Neural cell (in vitro differentiated cells): Measurements from ENCODE around the gene ANXA10. TPM values are rescaled to one million over a fixed set of nuclear protein-coding genes. Genes with fewer than 3 reads are reported as not detected.

Experiments used
- H2AFZ ChIP-seq: fragments of 200-600, 300-800 bp; sonication (generic), shearing (Covaris generic); 2 replicates; pipeline ENCODE4 v1.6.0; 2014; ENCODE audit warnings: low read depth, mild to moderate bottlenecking, antibody characterized with exemption, low read length, moderate library complexity
- H3F3A ChIP-seq: fragments of 200-600 bp; shearing (Covaris generic); 2 replicates; pipeline ENCODE4 v1.6.1; 2016; ENCODE audit warnings: mild to moderate bottlenecking, moderate library complexity, mixed read lengths, antibody characterized with exemption, low read length; ENCODE audit not compliant: insufficient read depth, poor library complexity, severe bottlenecking
- H3K27ac ChIP-seq: fragments of 200-600, 300-800 bp; sonication (generic), shearing (Covaris generic); 2 replicates; pipeline ENCODE4 v1.5.1; 2014; ENCODE audit warnings: mild to moderate bottlenecking, low read length, moderate library complexity
- H3K27me3 ChIP-seq: fragments of 300-800, 200-600 bp; sonication (generic), shearing (Covaris generic); 2 replicates; pipeline ENCODE4 v1.6.0; 2014; ENCODE audit warnings: mild to moderate bottlenecking, low read depth, low read length, moderate library complexity; ENCODE audit not compliant: insufficient read depth
- H3K36me3 ChIP-seq: fragments of 300-800, 200-600 bp; sonication (generic), shearing (Covaris generic); 2 replicates; pipeline ENCODE4 v1.5.1; 2014; ENCODE audit warnings: mild to moderate bottlenecking, antibody characterized with exemption, low read length, moderate library complexity; ENCODE audit not compliant: insufficient read depth
- H3K4me2 ChIP-seq: fragments of 300-800, 200-600 bp; sonication (generic), shearing (Covaris generic); 2 replicates; pipeline ENCODE4 v1.6.0; 2014; ENCODE audit warnings: mild to moderate bottlenecking, low read length
- H3K4me3 ChIP-seq: fragments of 300-800, 200-600 bp; sonication (generic), shearing (Covaris generic); 2 replicates; pipeline ENCODE4 v1.5.1; 2014; ENCODE audit warnings: mild to moderate bottlenecking, low read length, moderate library complexity
- H3K79me2 ChIP-seq: fragments of 200-600 bp; shearing (Covaris generic); replicated peaks from 2 replicates; pipeline ENCODE4 v1.6.0; 2014; ENCODE audit warnings: mild to moderate bottlenecking, low read length, moderate library complexity; ENCODE audit not compliant: insufficient read depth
- H3K9ac ChIP-seq: fragments of 300-800, 200-600 bp; sonication (generic), shearing (Covaris generic); 2 replicates; pipeline ENCODE4 v1.6.1; 2016; ENCODE audit warnings: mild to moderate bottlenecking, low read length, mixed read lengths
- H3K9me2 ChIP-seq: fragments of 200-600 bp; shearing (Covaris generic); 2 replicates; pipeline ENCODE4 v1.6.1; 2016; ENCODE audit warnings: mild to moderate bottlenecking, low read length, mixed read lengths; ENCODE audit not compliant: insufficient read depth
- H3K9me3 ChIP-seq: fragments of 200-600, 300-800 bp; sonication (generic), shearing (Covaris generic); 2 replicates; pipeline ENCODE4 v1.6.1; 2016; ENCODE audit warnings: mild to moderate bottlenecking, mixed run types, low read length, moderate library complexity, mixed read lengths
- H4K20me1 ChIP-seq: fragments of 200-600 bp; shearing (Covaris generic); 2 replicates; pipeline ENCODE4 v1.6.1; 2016; ENCODE audit warnings: mild to moderate bottlenecking, mixed run types; ENCODE audit not compliant: insufficient read depth
- EP300 ChIP-seq: fragments of 450-650 bp; conservative IDR thresholded peaks from 2 replicates; pipeline ENCODE4 v1.6.1; 2014; ENCODE audit warnings: antibody characterized with exemption, mild to moderate bottlenecking, moderate library complexity; ENCODE audit not compliant: poor library complexity, severe bottlenecking
- EZH2 ChIP-seq: fragments of 200-600, 300-800 bp; shearing (Covaris generic), sonication (generic); IDR thresholded peaks from 2 replicates; pipeline ENCODE4 v1.6.1; 2014; ENCODE audit warnings: antibody characterized with exemption, low read length, borderline replicate concordance, mild to moderate bottlenecking; ENCODE audit not compliant: insufficient read depth, poor library complexity, severe bottlenecking
- MXI1 ChIP-seq: fragments of 450-650 bp; conservative IDR thresholded peaks from 2 replicates; pipeline ENCODE4 v1.6.1; 2014; ENCODE audit warnings: antibody characterized with exemption, mild to moderate bottlenecking; ENCODE audit not compliant: poor library complexity, severe bottlenecking
- POLR2AphosphoS5 ChIP-seq: IDR thresholded peaks from 2 replicates; pipeline ENCODE4 v1.6.1; 2012
- RAD21 ChIP-seq: fragments of 450-650 bp; conservative IDR thresholded peaks from 2 replicates; pipeline ENCODE4 v1.6.1; 2014; ENCODE audit warnings: antibody characterized with exemption, mild to moderate bottlenecking, moderate library complexity
- SMC3 ChIP-seq: fragments of 450-650 bp; conservative IDR thresholded peaks from 2 replicates; pipeline ENCODE4 v1.6.1; 2014; ENCODE audit warnings: antibody characterized with exemption, mild to moderate bottlenecking, moderate library complexity; ENCODE audit not compliant: poor library complexity
- TAF1 ChIP-seq: IDR thresholded peaks from 2 replicates; pipeline ENCODE4 v1.6.1; 2012; ENCODE audit warnings: low read depth
- polyA plus RNA-seq: library from polyadenylated mRNA; depleted of rRNA; stranded (reverse); fragments of >200 nt; gene quantifications from 2 replicates; pipeline ENCODE4 v1.2.3, GENCODE V29; 2014
- TF ChIP-seq, protein P1 (sequence below): fragments of 450-650 bp; IDR thresholded peaks from 2 replicates; pipeline ENCODE4 v1.5.1; 2014; ENCODE audit warnings: antibody characterized with exemption, mild to moderate bottlenecking, moderate library complexity; ENCODE audit not compliant: poor library complexity, severe bottlenecking
- TF ChIP-seq, protein P2 (sequence below): IDR thresholded peaks from 2 replicates; pipeline ENCODE4 v1.6.1; 2012; ENCODE audit warnings: borderline replicate concordance

ANXA10 gene
- polyA plus RNA-seq, 1 donor from 2014 or later, result not detected

DNA sequence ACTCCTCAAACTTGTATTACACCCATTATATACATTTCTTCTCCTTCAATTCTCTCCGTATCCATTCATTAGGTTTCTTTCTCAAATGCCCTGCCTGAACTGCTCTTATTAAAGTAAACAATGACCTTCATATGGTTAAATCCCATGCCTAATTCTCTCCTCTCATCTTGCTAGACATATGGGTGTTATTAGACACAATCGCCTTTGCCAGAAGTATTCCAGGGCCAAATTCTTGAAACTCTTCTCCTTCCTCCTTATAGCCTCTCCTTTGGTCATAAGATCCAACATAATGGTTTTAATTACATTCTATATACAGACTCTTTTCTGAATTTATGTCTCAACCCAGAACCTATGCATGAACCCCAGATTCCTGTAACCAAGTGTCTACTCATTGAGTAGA lies 4.8 kb downstream of the ANXA10 start:
- Histone ChIP-seq H3K9me3 (no peaks in the 10 kb centered on the region), H3K9ac (no peak overlapping the region), H3K4me3 (no peak overlapping the region), H3K27ac (no peak overlapping the region), H3K79me2 (no peaks in the 10 kb centered on the region), H2AFZ (no peak overlapping the region), H3F3A (no peaks in the 10 kb centered on the region), H3K27me3 (no peaks in the 10 kb centered on the region), H3K36me3 (no peaks in the 10 kb centered on the region), H3K9me2 (no peaks in the 10 kb centered on the region), H4K20me1 (no peaks in the 10 kb centered on the region), H3K4me2 (no peak overlapping the region)
- TF ChIP-seq RAD21, result no peak
- TF ChIP-seq, protein P1, sequence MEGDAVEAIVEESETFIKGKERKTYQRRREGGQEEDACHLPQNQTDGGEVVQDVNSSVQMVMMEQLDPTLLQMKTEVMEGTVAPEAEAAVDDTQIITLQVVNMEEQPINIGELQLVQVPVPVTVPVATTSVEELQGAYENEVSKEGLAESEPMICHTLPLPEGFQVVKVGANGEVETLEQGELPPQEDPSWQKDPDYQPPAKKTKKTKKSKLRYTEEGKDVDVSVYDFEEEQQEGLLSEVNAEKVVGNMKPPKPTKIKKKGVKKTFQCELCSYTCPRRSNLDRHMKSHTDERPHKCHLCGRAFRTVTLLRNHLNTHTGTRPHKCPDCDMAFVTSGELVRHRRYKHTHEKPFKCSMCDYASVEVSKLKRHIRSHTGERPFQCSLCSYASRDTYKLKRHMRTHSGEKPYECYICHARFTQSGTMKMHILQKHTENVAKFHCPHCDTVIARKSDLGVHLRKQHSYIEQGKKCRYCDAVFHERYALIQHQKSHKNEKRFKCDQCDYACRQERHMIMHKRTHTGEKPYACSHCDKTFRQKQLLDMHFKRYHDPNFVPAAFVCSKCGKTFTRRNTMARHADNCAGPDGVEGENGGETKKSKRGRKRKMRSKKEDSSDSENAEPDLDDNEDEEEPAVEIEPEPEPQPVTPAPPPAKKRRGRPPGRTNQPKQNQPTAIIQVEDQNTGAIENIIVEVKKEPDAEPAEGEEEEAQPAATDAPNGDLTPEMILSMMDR, result no peak
- TF ChIP-seq TAF1, result no peak
- TF ChIP-seq EZH2, result no peak
- TF ChIP-seq POLR2AphosphoS5, result no peak
- TF ChIP-seq SMC3, result no peak
- TF ChIP-seq EP300, result no peak
- no peak for TF ChIP-seq MXI1
- TF ChIP-seq, protein P2, sequence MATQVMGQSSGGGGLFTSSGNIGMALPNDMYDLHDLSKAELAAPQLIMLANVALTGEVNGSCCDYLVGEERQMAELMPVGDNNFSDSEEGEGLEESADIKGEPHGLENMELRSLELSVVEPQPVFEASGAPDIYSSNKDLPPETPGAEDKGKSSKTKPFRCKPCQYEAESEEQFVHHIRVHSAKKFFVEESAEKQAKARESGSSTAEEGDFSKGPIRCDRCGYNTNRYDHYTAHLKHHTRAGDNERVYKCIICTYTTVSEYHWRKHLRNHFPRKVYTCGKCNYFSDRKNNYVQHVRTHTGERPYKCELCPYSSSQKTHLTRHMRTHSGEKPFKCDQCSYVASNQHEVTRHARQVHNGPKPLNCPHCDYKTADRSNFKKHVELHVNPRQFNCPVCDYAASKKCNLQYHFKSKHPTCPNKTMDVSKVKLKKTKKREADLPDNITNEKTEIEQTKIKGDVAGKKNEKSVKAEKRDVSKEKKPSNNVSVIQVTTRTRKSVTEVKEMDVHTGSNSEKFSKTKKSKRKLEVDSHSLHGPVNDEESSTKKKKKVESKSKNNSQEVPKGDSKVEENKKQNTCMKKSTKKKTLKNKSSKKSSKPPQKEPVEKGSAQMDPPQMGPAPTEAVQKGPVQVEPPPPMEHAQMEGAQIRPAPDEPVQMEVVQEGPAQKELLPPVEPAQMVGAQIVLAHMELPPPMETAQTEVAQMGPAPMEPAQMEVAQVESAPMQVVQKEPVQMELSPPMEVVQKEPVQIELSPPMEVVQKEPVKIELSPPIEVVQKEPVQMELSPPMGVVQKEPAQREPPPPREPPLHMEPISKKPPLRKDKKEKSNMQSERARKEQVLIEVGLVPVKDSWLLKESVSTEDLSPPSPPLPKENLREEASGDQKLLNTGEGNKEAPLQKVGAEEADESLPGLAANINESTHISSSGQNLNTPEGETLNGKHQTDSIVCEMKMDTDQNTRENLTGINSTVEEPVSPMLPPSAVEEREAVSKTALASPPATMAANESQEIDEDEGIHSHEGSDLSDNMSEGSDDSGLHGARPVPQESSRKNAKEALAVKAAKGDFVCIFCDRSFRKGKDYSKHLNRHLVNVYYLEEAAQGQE, result no peak

DNA sequence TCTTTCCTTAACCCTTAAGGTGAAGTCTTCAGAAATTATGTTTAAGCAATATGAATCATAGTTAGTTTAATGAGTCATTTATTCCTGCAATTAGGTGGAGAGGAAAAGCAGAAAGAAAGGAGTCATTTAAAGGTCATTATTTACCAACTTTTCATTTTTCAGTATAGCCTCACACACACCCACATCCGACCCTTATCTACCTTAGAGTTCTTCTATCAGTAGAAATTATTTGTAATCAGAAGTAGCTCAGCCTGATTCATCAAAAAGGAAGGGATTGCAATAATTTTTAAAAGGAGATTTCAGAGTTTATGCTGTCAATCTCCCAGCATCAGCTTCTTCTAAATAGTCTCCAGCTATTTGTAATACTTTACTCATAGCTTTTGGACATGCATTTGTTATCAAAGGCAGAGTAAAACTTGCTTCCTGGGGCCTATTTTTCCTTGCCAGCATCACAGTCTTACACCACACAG lies 5.9 kb downstream of the ANXA10 start:
- H3K27me3 ChIP-seq, result no peaks in the 10 kb centered on the region
- no peak overlapping the region for H3K27ac ChIP-seq
- no peaks in the 10 kb centered on the region for H4K20me1 ChIP-seq
- no peak overlapping the region for H3K4me2 ChIP-seq
- H3K9ac ChIP-seq, result no peak overlapping the region
- H3K79me2 ChIP-seq, result no peaks in the 10 kb centered on the region
- H2AFZ ChIP-seq, result no peak overlapping the region
- H3K9me2 ChIP-seq, result no peaks in the 10 kb centered on the region
- no peak overlapping the region for H3K4me3 ChIP-seq
- no peaks in the 10 kb centered on the region for H3K9me3 ChIP-seq
- no peaks in the 10 kb centered on the region for H3F3A ChIP-seq
- no peak for TF ChIP-seq EP300
- TF ChIP-seq SMC3, result no peak
- no peak for TF ChIP-seq TAF1
- TF ChIP-seq RAD21, result no peak
- no peak for TF ChIP-seq POLR2AphosphoS5
- TF ChIP-seq EZH2, result no peak
- TF ChIP-seq, protein P1, result no peak
- TF ChIP-seq, protein P2, result no peak
- no peak for TF ChIP-seq MXI1
- no peaks in the 10 kb centered on the region for H3K36me3 ChIP-seq
